ENCODE measurements around the gene IL2RA.

IL2RA gene

GRCh38 chr10:6082496-6083395 is 20.6 kb upstream of the IL2RA start:
- H3K79me2 ChIP-seq (ENCODE audit: insufficient read depth, low read length), result no peaks in the 10 kb centered on the region
- no peaks in the 10 kb centered on the region for H3K27me3 ChIP-seq (ENCODE audit: insufficient read depth, low read length)
- H3K36me3 ChIP-seq (ENCODE audit: insufficient read depth, low read length), result no peaks in the 10 kb centered on the region
- H3K4me2 ChIP-seq (ENCODE audit: low read length), result peak overlapping the region; percentile 43; the same call in 1 of the 2 replicates
- H3F3A ChIP-seq (ENCODE audit: insufficient read depth, low read length), result peaks cover 4% of the 10 kb centered on the region; the same call in 1 of the 2 replicates
- H3K9me2 ChIP-seq (ENCODE audit: low read depth, low read length), result no peaks in the 10 kb centered on the region
- H3K9ac ChIP-seq (ENCODE audit: low read length), result no peak overlapping the region
- H2AFZ ChIP-seq (ENCODE audit: low read length), result no peak overlapping the region
- H3K4me3 ChIP-seq (ENCODE audit: low read depth, low read length, poor library complexity, severe bottlenecking), result no peak overlapping the region
- H3K9me3 ChIP-seq (ENCODE audit: low read length), result 0 out of 2 replicates have a peak, but pooled peaks cover 5% of the 10 kb centered on the region
- peak overlapping the region; percentile 74 for H3K27ac ChIP-seq (ENCODE audit: low read depth, low read length, poor library complexity, severe bottlenecking)
- H4K20me1 ChIP-seq (ENCODE audit: insufficient read depth, low read length), result no peaks in the 10 kb centered on the region
- TF ChIP-seq EZH2 (IDR thresholded peaks at IDR 0.05; ENCODE audit: borderline replicate concordance, low read length), result no peak
- TF ChIP-seq, protein P1, sequence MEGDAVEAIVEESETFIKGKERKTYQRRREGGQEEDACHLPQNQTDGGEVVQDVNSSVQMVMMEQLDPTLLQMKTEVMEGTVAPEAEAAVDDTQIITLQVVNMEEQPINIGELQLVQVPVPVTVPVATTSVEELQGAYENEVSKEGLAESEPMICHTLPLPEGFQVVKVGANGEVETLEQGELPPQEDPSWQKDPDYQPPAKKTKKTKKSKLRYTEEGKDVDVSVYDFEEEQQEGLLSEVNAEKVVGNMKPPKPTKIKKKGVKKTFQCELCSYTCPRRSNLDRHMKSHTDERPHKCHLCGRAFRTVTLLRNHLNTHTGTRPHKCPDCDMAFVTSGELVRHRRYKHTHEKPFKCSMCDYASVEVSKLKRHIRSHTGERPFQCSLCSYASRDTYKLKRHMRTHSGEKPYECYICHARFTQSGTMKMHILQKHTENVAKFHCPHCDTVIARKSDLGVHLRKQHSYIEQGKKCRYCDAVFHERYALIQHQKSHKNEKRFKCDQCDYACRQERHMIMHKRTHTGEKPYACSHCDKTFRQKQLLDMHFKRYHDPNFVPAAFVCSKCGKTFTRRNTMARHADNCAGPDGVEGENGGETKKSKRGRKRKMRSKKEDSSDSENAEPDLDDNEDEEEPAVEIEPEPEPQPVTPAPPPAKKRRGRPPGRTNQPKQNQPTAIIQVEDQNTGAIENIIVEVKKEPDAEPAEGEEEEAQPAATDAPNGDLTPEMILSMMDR (IDR thresholded peaks at IDR 0.05; ENCODE audit: low read length), result no peak
- H3K4me1 ChIP-seq (ENCODE audit: insufficient read depth, low read length, severe bottlenecking), result peaks cover 69% of the 10 kb centered on the region

DNA sequence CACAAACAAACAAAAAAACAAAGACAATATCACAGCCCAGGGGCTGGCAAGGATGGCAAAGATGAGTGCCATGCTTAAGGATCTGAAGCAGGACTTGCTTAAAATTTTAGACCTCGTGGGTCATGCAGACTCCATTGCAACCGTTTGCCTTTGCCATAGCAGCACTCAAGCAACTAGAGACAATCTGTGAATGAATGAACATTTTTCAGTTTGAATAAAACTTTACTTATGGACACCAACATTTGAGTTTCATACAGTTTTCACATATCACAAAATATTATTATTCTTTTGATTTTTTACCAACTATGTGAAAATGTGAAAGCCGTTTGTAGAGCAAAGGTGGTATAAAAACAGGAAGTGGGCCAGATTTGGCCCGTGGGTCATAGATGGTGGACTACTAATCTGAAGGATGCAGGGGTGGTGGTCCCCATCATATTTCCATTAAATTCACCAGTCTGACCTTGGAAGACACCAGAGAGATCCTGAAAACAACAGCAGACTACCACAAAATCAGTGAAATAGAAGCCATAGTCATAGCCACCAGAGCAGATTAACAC is 18.3 kb upstream of the IL2RA start:
- H4K20me1 ChIP-seq (ENCODE audit: insufficient read depth, low read length), result no peaks in the 10 kb centered on the region
- no peaks in the 10 kb centered on the region for H3K79me2 ChIP-seq (ENCODE audit: insufficient read depth, low read length)
- no peaks in the 10 kb centered on the region for H3K36me3 ChIP-seq (ENCODE audit: insufficient read depth, low read length)
- no peak overlapping the region for H3K4me2 ChIP-seq (ENCODE audit: low read length)
- no peak for TF ChIP-seq EZH2 (IDR thresholded peaks at IDR 0.05; ENCODE audit: borderline replicate concordance, low read length)
- TF ChIP-seq, protein P1 (IDR thresholded peaks at IDR 0.05; ENCODE audit: low read length), result no peak
- peaks cover 48% of the 10 kb centered on the region for H3K4me1 ChIP-seq (ENCODE audit: insufficient read depth, low read length, severe bottlenecking)
- no peak overlapping the region; the same call in 1 of the 2 replicates for H2AFZ ChIP-seq (ENCODE audit: low read length)
- H3K9me3 ChIP-seq (ENCODE audit: low read length), result 0 out of 2 replicates have a peak, but pooled peaks cover 5% of the 10 kb centered on the region
- H3K4me3 ChIP-seq (ENCODE audit: low read depth, low read length, poor library complexity, severe bottlenecking), result no peak overlapping the region
- H3K27ac ChIP-seq (ENCODE audit: low read depth, low read length, poor library complexity, severe bottlenecking), result peak overlapping the region; percentile 20
- H3K27me3 ChIP-seq (ENCODE audit: insufficient read depth, low read length), result no peaks in the 10 kb centered on the region
- H3K9ac ChIP-seq (ENCODE audit: low read length), result no peak overlapping the region
- no peaks in the 10 kb centered on the region for H3K9me2 ChIP-seq (ENCODE audit: low read depth, low read length)
- H3F3A ChIP-seq (ENCODE audit: insufficient read depth, low read length), result peaks cover 4% of the 10 kb centered on the region; the same call in 1 of the 2 replicates

- TF ChIP-seq, protein P1 (IDR thresholded peaks at IDR 0.05; ENCODE audit: low read length), result no peak
- TF ChIP-seq EZH2 (IDR thresholded peaks at IDR 0.05; ENCODE audit: borderline replicate concordance, low read length), result no peak
- Histone ChIP-seq H4K20me1 (ENCODE audit: insufficient read depth, low read length) (no peaks in the 10 kb centered on the region), H3K79me2 (ENCODE audit: insufficient read depth, low read length) (no peaks in the 10 kb centered on the region), H3K36me3 (ENCODE audit: insufficient read depth, low read length) (no peaks in the 10 kb centered on the region), H3K4me2 (ENCODE audit: low read length) (no peak overlapping the region), H3K27me3 (ENCODE audit: insufficient read depth, low read length) (no peaks in the 10 kb centered on the region), H3K9me3 (ENCODE audit: low read length) (0 out of 2 replicates have a peak, but pooled peaks cover 5% of the 10 kb centered on the region), H3K4me3 (ENCODE audit: low read depth, low read length, poor library complexity, severe bottlenecking) (no peak overlapping the region), H3K27ac (ENCODE audit: low read depth, low read length, poor library complexity, severe bottlenecking) (no peak overlapping the region), H3F3A (ENCODE audit: insufficient read depth, low read length) (peaks cover 4% of the 10 kb centered on the region; the same call in 1 of the 2 replicates), H3K9me2 (ENCODE audit: low read depth, low read length) (no peaks in the 10 kb centered on the region), H3K9ac (ENCODE audit: low read length) (no peak overlapping the region), H3K4me1 (ENCODE audit: insufficient read depth, low read length, severe bottlenecking) (peaks cover 54% of the 10 kb centered on the region), H2AFZ (ENCODE audit: low read length) (no peak overlapping the region)
Observed at GRCh38 chr10:6079044-6079443, 16.9 kb upstream of the IL2RA start.
